Spleen (tissue), 11 donors: Measurements from ENCODE around the gene VWA2. TPM values are rescaled to one million over a fixed set of nuclear protein-coding genes. Genes with fewer than 3 reads are reported as not detected.
A peak's percentile ranks its signal among the peaks of the same experiment; 100 is the strongest.

Experiments
- DNase-seq: peaks from one replicate; pipeline ENCODE4 v3.0.0-alpha.2; 2020
- H3K27ac ChIP-seq, 8 donors: fragments of 200-600 bp; sonication (generic) in 7 of 8; 1 replicate in 4 of 8; 2 replicates in 4 of 8; pipeline versions ENCODE4 v1.5.0 to v1.8.0; 2016 to 2021; ENCODE audit warnings: inconsistent platforms in 4 of 8, mild to moderate bottlenecking in 4 of 8, moderate library complexity in 1 of 8
- H3K27me3 ChIP-seq, 7 donors: fragments of 200-600 bp; sonication (generic) in 6 of 7; replicated peaks in 1 of 7; 1 replicate in 4 of 7; 2 replicates in 3 of 7; pipeline versions ENCODE4 v1.5.0 to v1.8.0; 2016 to 2021; ENCODE audit warnings: inconsistent platforms in 3 of 7, mild to moderate bottlenecking in 1 of 7
- H3K36me3 ChIP-seq, 6 donors: fragments of 200-600 bp; sonication (generic) in 5 of 6; 1 replicate in 4 of 6; 2 replicates in 2 of 6; pipeline versions ENCODE4 v1.5.0 to v1.8.0; 2016 to 2021; ENCODE audit warnings: inconsistent platforms in 2 of 6
- H3K4me1 ChIP-seq, 6 donors: fragments of 200-600 bp; sonication (generic) in 5 of 6; 1 replicate in 3 of 6; 2 replicates in 3 of 6; pipeline versions ENCODE4 v1.5.0 to v1.8.0; 2016 to 2021; ENCODE audit warnings: inconsistent platforms in 3 of 6
- H3K4me3 ChIP-seq, 8 donors: fragments of 200-600 bp; sonication (generic) in 7 of 8; 1 replicate in 4 of 8; 2 replicates in 4 of 8; pipeline versions ENCODE4 v1.5.0 to v1.8.0; 2016 to 2021; ENCODE audit warnings: inconsistent platforms in 4 of 8, mild to moderate bottlenecking in 4 of 8, moderate library complexity in 2 of 8
- H3K9me3 ChIP-seq, 8 donors: fragments of 200-600 bp; sonication (generic) in 7 of 8; 1 replicate in 4 of 8; 2 replicates in 4 of 8; pipeline versions ENCODE4 v1.5.0 to v1.8.0; 2016 to 2021; ENCODE audit warnings: inconsistent platforms in 4 of 8
- CTCF ChIP-seq, 11 experiments: fragments of 200-600 bp in 7 of 11; fragments of 450-650 bp in 4 of 11; sonication (generic) in 4 of 11; IDR thresholded peaks in 8 of 11; conservative IDR thresholded peaks in 3 of 11; 1 replicate in 7 of 11; 2 replicates in 4 of 11; pipeline versions ENCODE4 v1.4.0 to v1.8.0; 2016 to 2021; ENCODE audit warnings: antibody characterized with exemption in 11 of 11, inconsistent platforms in 4 of 11, mild to moderate bottlenecking in 1 of 11
- POLR2A ChIP-seq, 3 donors: fragments of 450-650 bp; IDR thresholded peaks; one replicate each; pipeline ENCODE4 v1.5.1; 2017; ENCODE audit warnings: antibody characterized with exemption in 3 of 3, mild to moderate bottlenecking in 1 of 3
- POLR2AphosphoS5 ChIP-seq, 3 donors: sonication (generic); formaldehyde crosslinking; IDR thresholded peaks; one replicate each; pipeline ENCODE4 v1.5.1; 2017; ENCODE audit warnings: antibody characterized with exemption in 3 of 3
- WGBS, 5 donors: extraction: QIAGEN DNeasy Blood & Tissue Kit in 3 of 5; methylation state at CpG; one replicate each; pipeline versions ENCODE4 v1.1.5 to v1.1.7; 2013 to 2018; 5-methylcytosine and 5-hydroxymethylcytosine counted together
- intact Hi-C: fragments of 100-400 bp; cut with DNase I; formaldehyde crosslinking; loops from one replicate; pipeline ENCODE4 v1.15.0; 2023; ENCODE audit warnings: low total_unique reads
- polyA plus RNA-seq, 3 donors: library from polyadenylated mRNA; stranded (reverse); fragments of 200-250 nt; gene quantifications; one replicate each; pipeline ENCODE4 v1.2.1, GENCODE V29; 2013
- total RNA-seq, 7 donors: library from RNA; depleted of rRNA in 3 of 7; stranded (reverse); fragments of >200 nt in 3 of 7; fragmentation: NEBNext Ultra II Directional in 4 of 7; extraction: Animal tissue kit (Norgen Biotek cat#: 25700) in 4 of 7; gene quantifications; one replicate each; pipeline versions ENCODE4 v1.1.0 to v1.2.1, GENCODE V29; 2016 to 2021
- donor health status: healthy with polysubstance abuse.
- donor health status: DM: no; HTN: no; CAD: no; lungs with moderate emphysema.
- donor health status: DM: no; HTN: no; CAD: no.
- donor health status: Bipolar disorder and iron deficiency.
- donor health status: healthy.
- donor health status: DM: no; HTN: no; CAD: no.
- donor health status: DM: yes; HTN: yes; CAD: no.

VWA2 gene
- total and polyA plus RNA-seq, 10 donors = 0.02 to 1.9 (median 0.50) TPM; not detected in 1

- Histone ChIP-seq H3K27ac (peak overlapping the region in 6 of 8 donors; percentile 22 to 66 (median 56)), H3K27me3 (no peaks in the 10 kb centered on the region), H3K36me3 (no peaks in the 10 kb centered on the region), H3K4me1 (peaks cover 0 to 14% (median 3%) of the 10 kb centered on the region in 6 donors), H3K9me3 (no peaks in the 10 kb centered on the region), H3K4me3 (no peak overlapping the region)
- intact Hi-C loops = no loop called here
- no peak for DNase-seq
- WGBS, 5 donors = 80 to 95% (median 89%) methylated on average over 5 of the region's 5 CpGs
- TF ChIP-seq POLR2A (IDR thresholded peaks at IDR 0.05) (no peak), POLR2AphosphoS5 (IDR thresholded peaks at IDR 0.05) (no peak), CTCF (IDR thresholded peaks at IDR 0.05 in 8 of 11, conservative IDR thresholded peaks at IDR 0.05 in 3 of 11) (no peak)
Measured at GRCh38 chr10:114260366-114260765, 21.3 kb downstream of the VWA2 start.

- H3K4me1 ChIP-seq = peaks cover 0 to 14% (median 3%) of the 10 kb centered on the region in 6 donors
- intact Hi-C loops = no loop called here
- no peaks in the 10 kb centered on the region for H3K27me3 ChIP-seq
- no peaks in the 10 kb centered on the region for H3K36me3 ChIP-seq
- H3K4me3 ChIP-seq = no peak overlapping the region
- 39 to 61% (median 53%) methylated on average over 2 of the region's 2 CpGs for WGBS, 5 donors
- DNase-seq = no peak
- H3K27ac ChIP-seq = peak overlapping the region in 6 of 8 donors; percentile 22 to 66 (median 56)
- H3K9me3 ChIP-seq = no peaks in the 10 kb centered on the region
- TF ChIP-seq POLR2A (IDR thresholded peaks at IDR 0.05) (no peak), POLR2AphosphoS5 (IDR thresholded peaks at IDR 0.05) (peak in 1 of 3 donors; percentile 11)
Measured at GRCh38 chr10:114261076-114261475, 22.0 kb downstream of the VWA2 start.

- DNase-seq = no peak
- H3K4me3 ChIP-seq = no peak overlapping the region
- intact Hi-C loops = no loop called here
- H3K36me3 ChIP-seq = no peaks in the 10 kb centered on the region
- 81 to 91% (median 88%) methylated on average over 4 of the region's 4 CpGs for WGBS, 5 donors
- TF ChIP-seq CTCF (IDR thresholded peaks at IDR 0.05 in 8 of 11, conservative IDR thresholded peaks at IDR 0.05 in 3 of 11) = no peak
- no peak for TF ChIP-seq POLR2A (IDR thresholded peaks at IDR 0.05)
- TF ChIP-seq POLR2AphosphoS5 (IDR thresholded peaks at IDR 0.05) = no peak
- H3K4me1 ChIP-seq = peaks cover 0 to 14% (median 3%) of the 10 kb centered on the region in 6 donors
- H3K9me3 ChIP-seq = no peaks in the 10 kb centered on the region
- H3K27ac ChIP-seq = no peak overlapping the region
- no peaks in the 10 kb centered on the region for H3K27me3 ChIP-seq
Measured at GRCh38 chr10:114262496-114262895, 23.4 kb downstream of the VWA2 start.

GRCh38 chr10:114265392-114266053, 26.5 kb downstream of the VWA2 start:
- DNase-seq = no peak
- peaks cover 0 to 6% (median 1%) of the 10 kb centered on the region in 6 donors for H3K4me1 ChIP-seq
- WGBS, 5 donors = 71 to 97% (median 89%) methylated on average over 6 of the region's 6 CpGs
- intact Hi-C loops = no loop called here
- H3K9me3 ChIP-seq = no peaks in the 10 kb centered on the region
- peak overlapping the region in 3 of 8 donors; percentile 9 to 44 (median 40) for H3K27ac ChIP-seq
- no peaks in the 10 kb centered on the region for H3K36me3 ChIP-seq
- TF ChIP-seq POLR2AphosphoS5 (IDR thresholded peaks at IDR 0.05) = peak in 1 of 3 donors; percentile 34
- TF ChIP-seq CTCF (IDR thresholded peaks at IDR 0.05 in 8 of 11, conservative IDR thresholded peaks at IDR 0.05 in 3 of 11) = no peak
- H3K27me3 ChIP-seq = no peaks in the 10 kb centered on the region
- H3K4me3 ChIP-seq = no peak overlapping the region
